ENCODE results near the gene TNFAIP2. TPM values are rescaled to one million over a fixed set of nuclear protein-coding genes. Genes with fewer than 3 reads are reported as not detected.
"Not testable (repeated sequence)": the region's sequence is repeated elsewhere in the genome, so short reads cannot be mapped to it uniquely, and the experiment has no call there.

Gene TNFAIP2
- total RNA-seq, 1 donor: 240 TPM

DNA sequence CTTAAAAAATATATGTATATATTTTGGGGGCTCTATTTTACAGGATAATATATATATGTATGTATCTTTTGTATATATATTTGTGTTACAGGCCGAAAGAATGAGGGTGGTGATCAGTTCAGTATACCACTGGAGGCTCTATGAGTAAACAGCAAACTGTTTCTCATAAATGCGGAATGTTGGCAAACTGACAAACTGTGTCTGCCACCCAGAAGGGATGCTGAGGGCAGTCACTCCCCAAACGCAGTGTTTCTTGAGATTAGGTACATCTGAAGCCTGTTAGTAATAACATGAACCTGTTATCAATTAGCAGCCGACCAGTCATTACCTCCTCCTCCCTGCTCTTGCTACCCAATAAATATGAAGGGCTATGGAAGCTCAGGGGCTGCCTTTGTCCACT lies 20.8 kb downstream of the TNFAIP2 start:
- TF ChIP-seq, protein P1, sequence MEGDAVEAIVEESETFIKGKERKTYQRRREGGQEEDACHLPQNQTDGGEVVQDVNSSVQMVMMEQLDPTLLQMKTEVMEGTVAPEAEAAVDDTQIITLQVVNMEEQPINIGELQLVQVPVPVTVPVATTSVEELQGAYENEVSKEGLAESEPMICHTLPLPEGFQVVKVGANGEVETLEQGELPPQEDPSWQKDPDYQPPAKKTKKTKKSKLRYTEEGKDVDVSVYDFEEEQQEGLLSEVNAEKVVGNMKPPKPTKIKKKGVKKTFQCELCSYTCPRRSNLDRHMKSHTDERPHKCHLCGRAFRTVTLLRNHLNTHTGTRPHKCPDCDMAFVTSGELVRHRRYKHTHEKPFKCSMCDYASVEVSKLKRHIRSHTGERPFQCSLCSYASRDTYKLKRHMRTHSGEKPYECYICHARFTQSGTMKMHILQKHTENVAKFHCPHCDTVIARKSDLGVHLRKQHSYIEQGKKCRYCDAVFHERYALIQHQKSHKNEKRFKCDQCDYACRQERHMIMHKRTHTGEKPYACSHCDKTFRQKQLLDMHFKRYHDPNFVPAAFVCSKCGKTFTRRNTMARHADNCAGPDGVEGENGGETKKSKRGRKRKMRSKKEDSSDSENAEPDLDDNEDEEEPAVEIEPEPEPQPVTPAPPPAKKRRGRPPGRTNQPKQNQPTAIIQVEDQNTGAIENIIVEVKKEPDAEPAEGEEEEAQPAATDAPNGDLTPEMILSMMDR (IDR thresholded peaks at IDR 0.05; ENCODE audit: insufficient read depth, low read depth, low read length): no peak
- peak; percentile 73 for DNase-seq (ENCODE audit: low read depth)
- H3K4me3 ChIP-seq (ENCODE audit: low read depth, low read length): no peak overlapping the region

GRCh38 chr14:103146141-103146709 lies 23.0 kb downstream of the TNFAIP2 start:
- no peak for DNase-seq (ENCODE audit: low read depth)
- H3K4me3 ChIP-seq (ENCODE audit: low read depth, low read length): no peak overlapping the region
- TF ChIP-seq, protein P1 (IDR thresholded peaks at IDR 0.05; ENCODE audit: insufficient read depth, low read depth, low read length): no peak

DNA sequence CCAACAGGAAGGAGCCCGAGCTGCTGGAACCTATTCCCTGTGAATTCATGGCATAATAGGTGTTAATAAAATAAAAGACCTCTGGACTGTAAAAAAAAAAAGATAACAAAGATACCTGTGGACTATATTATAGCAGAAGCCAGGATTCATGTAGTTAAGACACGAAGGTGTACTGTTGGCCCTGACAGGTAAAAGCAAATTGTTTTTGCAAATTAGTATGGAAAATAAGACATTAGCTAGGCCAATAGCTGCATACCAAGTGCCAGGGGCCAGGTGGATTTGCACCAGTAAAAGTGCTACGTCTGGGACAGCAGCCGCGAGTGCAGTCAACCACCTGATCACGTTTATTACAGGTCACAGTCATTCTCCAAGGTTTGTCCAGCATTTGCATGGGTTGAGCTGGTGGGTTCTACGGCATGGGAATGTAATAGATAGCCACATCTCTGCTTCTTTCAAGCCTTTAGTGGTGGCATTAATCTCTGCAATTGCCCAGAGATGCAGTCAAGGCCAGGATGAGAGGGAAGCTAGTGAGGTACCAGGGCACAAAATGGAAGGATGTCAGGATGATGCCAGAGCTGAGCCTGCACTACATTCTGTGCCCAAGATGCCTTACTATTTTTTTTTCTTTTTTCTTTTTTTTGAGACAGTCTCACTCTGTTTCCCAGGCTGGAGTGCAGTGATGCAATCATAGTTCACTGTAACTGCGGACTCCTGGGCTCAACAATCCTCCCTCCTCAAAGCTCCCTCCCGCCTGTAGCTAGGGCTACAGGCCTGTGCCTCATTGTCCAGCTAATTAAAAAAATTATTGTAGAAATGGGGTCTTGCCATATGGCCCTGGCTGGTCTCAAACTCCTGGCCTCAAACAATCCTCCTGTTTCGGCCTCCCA lies 26.3 kb downstream of the TNFAIP2 start:
- TF ChIP-seq, protein P1 (IDR thresholded peaks at IDR 0.05; ENCODE audit: insufficient read depth, low read depth, low read length): no peak
- no peak for DNase-seq (ENCODE audit: low read depth)
- no peak overlapping the region for H3K4me3 ChIP-seq (ENCODE audit: low read depth, low read length)

GRCh38 chr14:103151270-103151945 lies 28.1 kb downstream of the TNFAIP2 start:
- no peak for DNase-seq (ENCODE audit: low read depth)
- TF ChIP-seq, protein P1 (IDR thresholded peaks at IDR 0.05; ENCODE audit: insufficient read depth, low read depth, low read length): no peak
- no peak overlapping the region for H3K4me3 ChIP-seq (ENCODE audit: low read depth, low read length)

DNA sequence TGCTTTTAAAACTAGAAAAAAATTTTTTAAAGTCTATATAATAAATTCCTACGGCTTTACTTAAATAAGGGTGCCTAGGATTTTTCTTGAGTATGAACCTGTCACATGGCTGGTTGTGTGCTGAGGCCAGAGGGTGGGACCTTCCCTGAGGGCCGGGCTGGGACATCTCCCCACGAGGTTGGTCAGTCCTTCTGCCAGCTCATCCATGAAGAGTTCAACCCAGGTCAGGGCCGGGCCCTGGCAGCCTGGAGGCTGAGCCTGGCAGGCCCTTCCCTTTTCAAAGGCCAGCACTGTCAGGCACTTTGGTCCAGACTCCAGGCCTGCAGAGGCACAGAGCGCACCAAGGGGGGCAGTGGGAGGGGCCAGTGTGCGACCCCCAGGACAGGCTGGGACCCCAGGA lies 31.7 kb downstream of the TNFAIP2 start:
- DNase-seq (ENCODE audit: low read depth): peak; percentile 80
- TF ChIP-seq, protein P1 (IDR thresholded peaks at IDR 0.05; ENCODE audit: insufficient read depth, low read depth, low read length): no peak

DNA sequence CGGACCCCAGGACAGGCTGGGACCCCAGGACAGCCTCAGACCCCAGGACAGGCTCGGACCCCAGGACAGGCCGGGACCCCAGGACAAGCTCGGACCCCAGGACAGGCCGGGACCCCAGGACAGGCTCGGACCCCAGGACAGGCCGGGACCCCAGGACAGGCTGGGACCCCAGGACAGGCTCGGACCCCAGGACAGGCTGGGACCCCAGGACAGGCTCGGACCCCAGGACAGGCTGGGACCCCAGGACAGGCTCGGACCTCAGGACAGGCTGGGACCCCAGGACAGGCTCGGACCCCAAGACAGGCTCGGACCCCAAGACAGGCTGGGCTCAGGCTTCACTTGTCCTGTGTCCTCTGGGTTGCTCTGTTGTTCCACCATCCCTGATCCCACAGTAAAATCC lies 32.2 kb downstream of the TNFAIP2 start:
- H3K4me3 ChIP-seq (ENCODE audit: low read depth, low read length); DNase-seq (ENCODE audit: low read depth): not testable (repeated sequence)

More for the DNA sequence above, 31.7 kb downstream of the TNFAIP2 start:
- H3K4me3 ChIP-seq (ENCODE audit: low read depth, low read length): no peak overlapping the region

DNA sequence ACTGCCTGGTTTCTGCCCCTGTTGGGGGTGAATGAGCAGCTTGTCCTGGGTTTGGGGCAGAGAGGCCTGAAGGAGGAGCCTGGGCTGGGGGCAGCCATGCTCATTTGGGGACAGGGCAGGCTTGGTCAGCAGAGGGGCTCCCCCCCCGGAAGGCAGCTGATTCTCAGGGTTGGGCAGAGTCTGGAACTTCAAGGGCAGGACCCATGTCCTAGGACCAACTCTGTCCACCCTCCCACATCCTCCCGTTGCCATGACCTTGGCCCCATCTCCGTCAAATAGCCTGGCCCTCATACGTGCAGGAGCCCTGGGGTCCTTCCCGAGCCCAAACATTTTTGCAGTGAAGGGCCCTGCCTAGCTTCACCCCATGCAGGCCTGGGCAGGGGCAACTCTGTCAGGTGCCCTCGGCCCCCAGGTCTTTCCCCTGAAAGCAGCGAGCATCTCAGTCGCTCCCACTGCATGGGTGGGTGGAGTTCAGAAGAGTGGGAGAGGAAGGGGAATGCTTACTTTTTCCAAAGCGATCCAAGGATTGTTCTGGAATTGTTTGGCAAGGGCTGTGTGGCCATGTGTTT lies 32.6 kb downstream of the TNFAIP2 start:
- DNase-seq (ENCODE audit: low read depth): no peak
- TF ChIP-seq, protein P1 (IDR thresholded peaks at IDR 0.05; ENCODE audit: insufficient read depth, low read depth, low read length): no peak
- no peak overlapping the region for H3K4me3 ChIP-seq (ENCODE audit: low read depth, low read length)

Data from fibroblast of villous mesenchyme (primary cell).